ENCODE results near the gene ENPP6. TPM values are rescaled to one million over a fixed set of nuclear protein-coding genes. Genes with fewer than 3 reads are reported as not detected.

ENPP6 gene
- total RNA-seq: not detected
- long read RNA-seq, partial matches to known transcripts: 1 of 1 reads
- long read RNA-seq, other reads (novel, unspliced or antisense): 0 of 1 reads

- DNase-seq (no peak), ATAC-seq (no peak)
- intact Hi-C loops (cut with micrococcal nuclease): no loop called here
Observed at GRCh38 chr4:184217634-184218033, at the start of gene ENPP6. TSS of gene ENPP6 (minus strand) at chr4:184217873. CDS start at chr4:184217819, 54 bp downstream.

- DNase-seq (no peak), ATAC-seq (no peak)
- intact Hi-C loops (cut with micrococcal nuclease): no loop called here
Observed at GRCh38 chr4:184267206-184267608, 49.5 kb upstream of the ENPP6 start.

GRCh38 chr4:184265546-184266351 is 48.1 kb upstream of the ENPP6 start:
- ATAC-seq: no peak
- intact Hi-C loops (cut with micrococcal nuclease): loop anchor here (2.0 kb wide), 1 partner anchor 273 kb away; no protein-coding TSS in a partner anchor
- no peak for DNase-seq

- intact Hi-C loops (cut with micrococcal nuclease): loop anchor here (2.0 kb wide), 1 partner anchor 275 kb away; no protein-coding TSS in a partner anchor
- DNase-seq: peak; percentile 95
- peak; percentile 89 for ATAC-seq
Observed at GRCh38 chr4:184263910-184264732, 46.4 kb upstream of the ENPP6 start.

- DNase-seq (no peak), ATAC-seq (no peak)
- intact Hi-C loops (cut with micrococcal nuclease): no loop called here
Observed at GRCh38 chr4:184263461-184263860, 45.8 kb upstream of the ENPP6 start.

GRCh38 chr4:184262901-184263300 is 45.2 kb upstream of the ENPP6 start:
- no peak for DNase-seq
- intact Hi-C loops (cut with micrococcal nuclease): no loop called here
- ATAC-seq: no peak

GRCh38 chr4:184261246-184261645 is 43.6 kb upstream of the ENPP6 start:
- DNase-seq (no peak), ATAC-seq (no peak)
- intact Hi-C loops (cut with micrococcal nuclease): no loop called here

- ATAC-seq (no peak), DNase-seq (no peak)
- intact Hi-C loops (cut with micrococcal nuclease): no loop called here
Observed at GRCh38 chr4:184259866-184260265, 42.2 kb upstream of the ENPP6 start.

GRCh38 chr4:184259081-184259480 is 41.4 kb upstream of the ENPP6 start:
- DNase-seq (no peak), ATAC-seq (no peak)
- intact Hi-C loops (cut with micrococcal nuclease): no loop called here

- ATAC-seq (no peak), DNase-seq (no peak)
- intact Hi-C loops (cut with micrococcal nuclease): no loop called here
Observed at GRCh38 chr4:184255871-184256642, 38.4 kb upstream of the ENPP6 start.

GRCh38 chr4:184255361-184255760 is 37.7 kb upstream of the ENPP6 start:
- ATAC-seq (peak; percentile 80), DNase-seq (peak; percentile 54)
- intact Hi-C loops (cut with micrococcal nuclease): no loop called here

GRCh38 chr4:184253072-184253420 is 35.4 kb upstream of the ENPP6 start:
- intact Hi-C loops (cut with micrococcal nuclease): no loop called here
- no peak for DNase-seq
- ATAC-seq: no peak

- ATAC-seq: no peak
- no peak for DNase-seq
- intact Hi-C loops (cut with micrococcal nuclease): no loop called here
Observed at GRCh38 chr4:184252136-184253071, 34.7 kb upstream of the ENPP6 start.

- ATAC-seq: no peak
- intact Hi-C loops (cut with micrococcal nuclease): no loop called here
- DNase-seq: no peak
Observed at GRCh38 chr4:184251670-184251980, 34.0 kb upstream of the ENPP6 start.

- no peak for DNase-seq
- intact Hi-C loops (cut with micrococcal nuclease): no loop called here
- peak; percentile 48 for ATAC-seq
Observed at GRCh38 chr4:184250795-184251669, 33.4 kb upstream of the ENPP6 start.

GRCh38 chr4:184248216-184248615 is 30.5 kb upstream of the ENPP6 start:
- no peak for ATAC-seq
- intact Hi-C loops (cut with micrococcal nuclease): no loop called here
- DNase-seq: no peak

GRCh38 chr4:184247421-184247820 is 29.7 kb upstream of the ENPP6 start:
- DNase-seq (no peak), ATAC-seq (no peak)
- intact Hi-C loops (cut with micrococcal nuclease): no loop called here

GRCh38 chr4:184246426-184246825 is 28.8 kb upstream of the ENPP6 start:
- DNase-seq: no peak
- ATAC-seq: no peak
- intact Hi-C loops (cut with micrococcal nuclease): no loop called here

Data from left ventricle myocardium superior (tissue), 1 donor.